ENCODE results near the gene ZNF555. TPM values are rescaled to one million over a fixed set of nuclear protein-coding genes. Genes with fewer than 3 reads are reported as not detected.

Gene ZNF555
- total RNA-seq, 4 donors from 2014 or later, result 5.7 to 11.4 (median 6.6) TPM

DNA sequence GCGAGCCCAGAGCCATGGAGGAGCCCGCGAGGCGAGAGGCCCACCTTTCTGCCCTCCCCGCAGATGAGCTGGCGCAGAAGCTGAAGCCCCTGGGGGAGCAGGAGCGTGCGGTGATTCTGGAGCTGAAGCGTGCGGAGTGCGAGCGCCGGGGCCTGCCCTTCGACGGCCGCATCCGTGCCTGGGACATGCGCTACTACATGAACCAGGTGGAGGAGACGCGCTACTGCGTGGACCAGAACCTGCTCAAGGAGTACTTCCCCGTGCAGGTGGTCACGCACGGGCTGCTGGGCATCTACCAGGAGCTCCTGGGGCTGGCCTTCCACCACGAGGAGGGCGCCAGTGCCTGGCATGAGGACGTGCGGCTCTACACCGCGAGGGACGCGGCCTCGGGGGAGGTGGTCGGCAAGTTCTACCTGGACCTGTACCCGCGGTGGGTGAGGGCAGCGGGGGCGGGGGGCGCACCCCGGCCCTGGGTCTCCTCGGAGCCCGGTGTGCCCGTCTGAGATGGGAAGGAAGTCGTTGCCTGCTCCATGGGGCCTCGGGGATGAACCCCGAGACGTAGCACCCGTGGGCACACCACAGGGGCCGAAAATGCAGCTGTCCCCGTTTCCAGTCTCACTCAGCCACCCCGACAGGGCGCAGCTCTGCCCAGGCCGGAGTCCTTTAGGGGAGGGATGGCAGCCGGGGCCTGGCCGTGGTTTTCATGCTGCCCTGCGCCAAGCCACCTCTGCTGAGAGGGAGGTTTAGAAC, 33.7 kb upstream of the ZNF555 start:
- H3K27me3 ChIP-seq, result no peaks in the 10 kb centered on the region
- H3K4me3 ChIP-seq, result no peak overlapping the region
- H3K36me3 ChIP-seq, result peaks cover 0 to 99% (median 5%) of the 10 kb centered on the region in 3 donors
- H3K4me1 ChIP-seq, result no peaks in the 10 kb centered on the region
- H3K9me3 ChIP-seq, result no peaks in the 10 kb centered on the region
- no peak for TF ChIP-seq EP300 (IDR thresholded peaks at IDR 0.05)
- TF ChIP-seq POLR2A (IDR thresholded peaks at IDR 0.05), result no peak
- TF ChIP-seq, protein P1, sequence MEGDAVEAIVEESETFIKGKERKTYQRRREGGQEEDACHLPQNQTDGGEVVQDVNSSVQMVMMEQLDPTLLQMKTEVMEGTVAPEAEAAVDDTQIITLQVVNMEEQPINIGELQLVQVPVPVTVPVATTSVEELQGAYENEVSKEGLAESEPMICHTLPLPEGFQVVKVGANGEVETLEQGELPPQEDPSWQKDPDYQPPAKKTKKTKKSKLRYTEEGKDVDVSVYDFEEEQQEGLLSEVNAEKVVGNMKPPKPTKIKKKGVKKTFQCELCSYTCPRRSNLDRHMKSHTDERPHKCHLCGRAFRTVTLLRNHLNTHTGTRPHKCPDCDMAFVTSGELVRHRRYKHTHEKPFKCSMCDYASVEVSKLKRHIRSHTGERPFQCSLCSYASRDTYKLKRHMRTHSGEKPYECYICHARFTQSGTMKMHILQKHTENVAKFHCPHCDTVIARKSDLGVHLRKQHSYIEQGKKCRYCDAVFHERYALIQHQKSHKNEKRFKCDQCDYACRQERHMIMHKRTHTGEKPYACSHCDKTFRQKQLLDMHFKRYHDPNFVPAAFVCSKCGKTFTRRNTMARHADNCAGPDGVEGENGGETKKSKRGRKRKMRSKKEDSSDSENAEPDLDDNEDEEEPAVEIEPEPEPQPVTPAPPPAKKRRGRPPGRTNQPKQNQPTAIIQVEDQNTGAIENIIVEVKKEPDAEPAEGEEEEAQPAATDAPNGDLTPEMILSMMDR (IDR thresholded peaks at IDR 0.05), result no peak
- no peak for DNase-seq (ENCODE audit: low spot score in 2 of 2)
- H3K27ac ChIP-seq, result no peak overlapping the region
- WGBS, 2 donors, result 94 to 96% methylated on average over 43 to 46 of the region's 56 CpGs

DNA sequence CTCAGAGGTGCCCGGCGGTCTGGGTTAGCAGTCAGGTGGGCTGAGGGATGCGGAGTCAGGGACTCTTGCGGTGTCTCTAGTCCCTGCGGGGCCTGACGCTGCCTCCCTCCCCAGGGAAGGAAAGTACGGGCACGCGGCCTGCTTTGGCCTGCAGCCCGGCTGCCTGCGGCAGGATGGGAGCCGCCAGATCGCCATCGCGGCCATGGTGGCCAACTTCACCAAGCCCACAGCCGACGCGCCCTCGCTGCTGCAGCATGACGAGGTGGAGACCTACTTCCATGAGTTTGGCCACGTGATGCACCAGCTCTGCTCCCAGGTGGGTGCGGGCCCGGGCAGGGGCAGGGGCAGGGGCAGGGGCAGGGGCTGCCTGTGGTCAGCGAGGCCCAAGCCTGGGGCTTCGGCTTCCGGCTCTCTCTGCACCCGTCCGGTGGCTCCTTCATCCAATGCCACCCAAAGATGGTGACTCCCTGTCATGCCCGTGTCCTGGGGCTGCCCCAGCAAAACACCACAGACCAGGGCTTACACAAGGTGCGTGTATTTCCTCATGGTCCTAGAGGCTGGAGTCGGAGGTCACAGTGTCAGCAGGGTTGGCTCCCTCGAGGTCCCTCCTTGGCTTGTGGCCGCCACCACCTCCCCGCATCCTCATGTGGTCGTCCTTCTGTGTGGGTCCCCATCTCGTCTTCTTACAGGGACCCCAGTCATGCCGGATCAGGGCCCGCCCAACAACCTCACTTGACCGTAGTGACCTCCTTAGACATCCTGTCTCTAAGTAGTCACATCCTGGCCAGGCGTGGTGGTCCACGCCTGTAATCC, 32.9 kb upstream of the ZNF555 start:
- Histone ChIP-seq H3K27ac (no peak overlapping the region), H3K9me3 (no peaks in the 10 kb centered on the region), H3K36me3 (peaks cover 0 to 100% (median 5%) of the 10 kb centered on the region in 3 donors), H3K27me3 (no peaks in the 10 kb centered on the region), H3K4me3 (no peak overlapping the region), H3K4me1 (no peaks in the 10 kb centered on the region)
- TF ChIP-seq EP300 (IDR thresholded peaks at IDR 0.05) (no peak), POLR2A (IDR thresholded peaks at IDR 0.05) (no peak)
- TF ChIP-seq, protein P1 (IDR thresholded peaks at IDR 0.05), result no peak
- 90 to 92% methylated on average over 25 to 37 of the region's 41 CpGs for WGBS, 2 donors
- DNase-seq (ENCODE audit: low spot score in 2 of 2), result no peak

DNA sequence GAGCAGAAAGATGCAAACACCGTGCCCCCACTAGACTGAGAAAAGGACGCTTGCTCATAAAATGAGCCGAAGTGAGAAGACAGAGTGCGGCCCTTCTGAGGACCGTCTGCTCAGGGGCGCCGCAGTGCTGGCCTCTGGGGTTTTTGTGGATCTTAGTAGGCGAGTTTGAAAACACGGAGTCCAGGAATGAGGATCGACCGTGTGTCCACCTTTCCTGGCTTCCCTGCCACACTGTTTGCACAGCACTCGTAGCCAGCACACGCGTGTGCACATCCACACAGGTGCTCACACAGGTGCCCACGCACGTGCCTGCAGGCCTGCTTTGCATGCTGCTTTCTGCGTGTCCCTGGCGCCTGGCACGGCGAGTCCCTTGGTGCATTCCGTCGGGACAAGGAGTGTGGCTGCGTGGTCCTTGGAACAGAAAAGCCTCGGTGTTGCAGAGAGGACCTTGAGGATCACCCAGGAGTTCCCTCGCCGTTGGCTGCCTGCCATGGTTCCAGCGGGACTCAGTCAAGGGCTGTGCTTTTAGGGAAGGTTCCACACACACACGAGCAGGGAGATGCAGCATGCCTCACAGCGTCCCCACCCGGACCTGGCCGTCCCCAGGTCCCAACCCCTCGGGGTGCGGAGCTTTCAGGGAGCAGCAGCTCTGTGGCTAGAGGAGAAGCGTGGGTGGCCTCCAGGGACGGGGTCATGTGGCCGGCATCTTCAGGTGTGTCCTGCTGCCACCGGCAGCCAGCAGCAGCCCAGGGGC, 31.7 kb upstream of the ZNF555 start:
- H3K4me3 ChIP-seq, result no peak overlapping the region
- DNase-seq (ENCODE audit: low spot score in 2 of 2), result no peak
- H3K36me3 ChIP-seq, result peaks cover 0 to 100% (median 5%) of the 10 kb centered on the region in 3 donors
- H3K9me3 ChIP-seq, result no peaks in the 10 kb centered on the region
- no peak overlapping the region for H3K27ac ChIP-seq
- H3K27me3 ChIP-seq, result no peaks in the 10 kb centered on the region
- 80 to 85% methylated on average over 21 to 24 of the region's 37 CpGs for WGBS, 2 donors
- H3K4me1 ChIP-seq, result no peaks in the 10 kb centered on the region
- TF ChIP-seq EP300 (IDR thresholded peaks at IDR 0.05), result no peak
- TF ChIP-seq POLR2A (IDR thresholded peaks at IDR 0.05), result no peak
- TF ChIP-seq, protein P1 (IDR thresholded peaks at IDR 0.05), result no peak

DNA sequence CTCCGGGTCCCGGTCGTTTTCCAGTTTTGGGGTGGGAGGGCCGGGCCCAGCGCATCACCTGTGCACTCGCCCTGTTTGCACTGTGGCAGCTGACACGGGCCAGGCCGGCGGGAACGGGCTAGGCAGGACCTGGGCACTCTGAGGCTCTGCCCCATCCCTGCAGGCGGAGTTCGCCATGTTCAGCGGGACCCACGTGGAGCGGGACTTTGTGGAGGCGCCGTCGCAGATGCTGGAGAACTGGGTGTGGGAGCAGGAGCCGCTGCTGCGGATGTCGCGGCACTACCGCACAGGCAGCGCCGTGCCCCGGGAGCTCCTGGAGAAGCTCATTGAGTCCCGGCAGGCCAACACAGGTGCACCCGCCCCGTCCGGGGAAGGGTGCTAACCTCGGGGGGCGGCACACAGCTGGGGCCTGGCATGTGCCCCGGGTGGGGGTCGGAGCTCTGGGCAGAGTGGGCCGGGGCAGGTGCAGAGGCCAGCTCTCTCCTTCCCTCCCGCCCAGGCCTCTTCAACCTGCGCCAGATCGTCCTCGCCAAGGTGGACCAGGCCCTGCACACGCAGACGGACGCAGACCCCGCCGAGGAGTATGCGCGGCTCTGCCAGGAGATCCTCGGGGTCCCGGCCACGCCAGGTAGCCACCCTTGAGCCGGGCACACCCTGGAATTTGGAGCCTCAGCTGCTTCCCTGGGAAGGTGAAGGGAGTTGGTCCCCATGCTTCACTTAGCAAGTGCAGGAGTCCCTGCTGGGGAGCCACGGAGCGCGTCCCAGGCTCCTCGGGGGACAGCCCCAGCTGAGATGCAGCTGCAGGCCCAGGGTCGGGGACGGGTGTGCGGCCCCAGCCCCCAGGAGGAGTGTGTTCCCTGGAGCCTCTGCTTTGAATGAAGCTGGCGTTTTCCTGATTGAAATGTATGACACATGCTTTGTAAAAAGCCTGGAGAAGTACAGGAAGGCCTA, 30.9 kb upstream of the ZNF555 start:
- TF ChIP-seq EP300 (IDR thresholded peaks at IDR 0.05), result no peak
- no peak for TF ChIP-seq POLR2A (IDR thresholded peaks at IDR 0.05)
- TF ChIP-seq, protein P1 (IDR thresholded peaks at IDR 0.05), result no peak
- Histone ChIP-seq H3K4me3 (no peak overlapping the region), H3K9me3 (no peaks in the 10 kb centered on the region), H3K27me3 (no peaks in the 10 kb centered on the region), H3K4me1 (no peaks in the 10 kb centered on the region), H3K27ac (no peak overlapping the region), H3K36me3 (peaks cover 0 to 100% (median 0%) of the 10 kb centered on the region in 3 donors)
- WGBS, 2 donors, result 91 to 93% methylated on average over 21 to 54 of the region's 58 CpGs
- DNase-seq (ENCODE audit: low spot score in 2 of 2), result no peak
